ENCODE results near the gene EVL. TPM values are rescaled to one million over a fixed set of nuclear protein-coding genes. Genes with fewer than 3 reads are reported as not detected.

EVL gene
- total RNA-seq, 4 donors from 2014 or later: 42.6 to 94.6 (median 59.8) TPM

DNA sequence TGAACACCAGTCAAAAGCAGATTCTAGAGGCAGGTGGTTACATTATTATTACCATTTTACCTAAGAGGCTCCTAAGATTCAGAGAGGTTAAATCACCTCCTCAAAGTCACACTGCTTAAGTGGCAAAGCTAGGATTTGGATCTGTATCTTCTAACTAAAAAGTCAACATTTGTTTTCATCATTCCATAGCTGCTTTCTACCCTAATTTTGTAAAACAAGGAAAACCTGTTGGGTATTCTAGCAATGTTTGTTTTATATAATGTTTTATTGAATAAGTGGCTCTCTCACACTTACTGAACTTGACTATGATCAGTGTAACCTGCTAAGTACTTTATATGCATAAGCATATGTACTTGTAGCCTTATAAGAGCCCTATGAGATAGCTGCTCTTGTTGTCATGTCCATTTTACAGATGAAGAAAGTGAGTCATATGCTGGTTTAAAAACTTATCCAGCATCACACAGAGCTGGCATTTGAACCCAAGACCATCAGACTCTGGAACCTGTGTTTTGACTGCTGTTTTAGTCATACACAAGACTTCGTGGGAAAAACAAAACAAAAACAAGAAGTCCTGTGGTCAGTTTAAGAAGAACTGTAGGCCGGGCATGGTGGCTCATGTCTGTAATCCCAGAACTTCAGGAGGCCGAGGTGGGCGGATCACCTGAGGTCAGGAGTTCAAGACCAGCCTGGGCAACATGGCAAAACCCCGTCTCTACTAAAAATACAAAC, 31.7 kb upstream of the EVL start:
- TF ChIP-seq POLR2A (IDR thresholded peaks at IDR 0.05): no peak
- H3K27me3 ChIP-seq: no peaks in the 10 kb centered on the region
- no peak for DNase-seq (ENCODE audit: low spot score in 2 of 2)
- 78 to 83% methylated on average over 5 of the region's 5 CpGs for WGBS, 2 donors
- H3K36me3 ChIP-seq: no peaks in the 10 kb centered on the region
- H3K4me1 ChIP-seq: peaks cover 0 to 34% (median 15%) of the 10 kb centered on the region in 4 donors
- no peaks in the 10 kb centered on the region for H3K9me3 ChIP-seq
- H3K4me3 ChIP-seq: no peak overlapping the region
- H3K27ac ChIP-seq: no peak overlapping the region

DNA sequence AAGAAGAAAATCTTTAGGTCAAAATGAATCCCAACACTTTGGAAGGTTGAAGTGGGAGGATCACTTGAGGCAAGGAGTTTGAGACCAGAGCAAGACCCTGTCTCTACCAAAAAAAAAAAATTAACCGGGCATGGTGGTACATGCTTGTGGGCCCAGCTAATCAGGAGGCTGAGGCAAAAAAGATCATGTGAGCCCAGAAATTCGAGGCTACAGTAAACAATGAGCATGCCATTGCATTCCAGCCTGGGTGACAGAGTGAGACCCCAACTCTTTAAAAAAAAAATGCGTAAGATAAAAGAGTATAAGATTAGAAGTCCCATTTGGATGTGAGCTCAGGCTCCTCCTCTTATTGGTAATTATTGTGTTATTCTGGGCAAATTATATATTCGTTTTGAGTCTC, 30.8 kb upstream of the EVL start:
- Histone ChIP-seq H3K9me3 (no peaks in the 10 kb centered on the region), H3K36me3 (no peaks in the 10 kb centered on the region), H3K27ac (no peak overlapping the region), H3K4me3 (no peak overlapping the region), H3K27me3 (no peaks in the 10 kb centered on the region), H3K4me1 (peaks cover 0 to 34% (median 15%) of the 10 kb centered on the region in 4 donors)
- DNase-seq (ENCODE audit: low spot score in 2 of 2): no peak
- 70 to 76% methylated on average over 4 of the region's 4 CpGs for WGBS, 2 donors
- TF ChIP-seq, protein P1, sequence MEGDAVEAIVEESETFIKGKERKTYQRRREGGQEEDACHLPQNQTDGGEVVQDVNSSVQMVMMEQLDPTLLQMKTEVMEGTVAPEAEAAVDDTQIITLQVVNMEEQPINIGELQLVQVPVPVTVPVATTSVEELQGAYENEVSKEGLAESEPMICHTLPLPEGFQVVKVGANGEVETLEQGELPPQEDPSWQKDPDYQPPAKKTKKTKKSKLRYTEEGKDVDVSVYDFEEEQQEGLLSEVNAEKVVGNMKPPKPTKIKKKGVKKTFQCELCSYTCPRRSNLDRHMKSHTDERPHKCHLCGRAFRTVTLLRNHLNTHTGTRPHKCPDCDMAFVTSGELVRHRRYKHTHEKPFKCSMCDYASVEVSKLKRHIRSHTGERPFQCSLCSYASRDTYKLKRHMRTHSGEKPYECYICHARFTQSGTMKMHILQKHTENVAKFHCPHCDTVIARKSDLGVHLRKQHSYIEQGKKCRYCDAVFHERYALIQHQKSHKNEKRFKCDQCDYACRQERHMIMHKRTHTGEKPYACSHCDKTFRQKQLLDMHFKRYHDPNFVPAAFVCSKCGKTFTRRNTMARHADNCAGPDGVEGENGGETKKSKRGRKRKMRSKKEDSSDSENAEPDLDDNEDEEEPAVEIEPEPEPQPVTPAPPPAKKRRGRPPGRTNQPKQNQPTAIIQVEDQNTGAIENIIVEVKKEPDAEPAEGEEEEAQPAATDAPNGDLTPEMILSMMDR (IDR thresholded peaks at IDR 0.05): no peak
- TF ChIP-seq POLR2A (IDR thresholded peaks at IDR 0.05): no peak

DNA sequence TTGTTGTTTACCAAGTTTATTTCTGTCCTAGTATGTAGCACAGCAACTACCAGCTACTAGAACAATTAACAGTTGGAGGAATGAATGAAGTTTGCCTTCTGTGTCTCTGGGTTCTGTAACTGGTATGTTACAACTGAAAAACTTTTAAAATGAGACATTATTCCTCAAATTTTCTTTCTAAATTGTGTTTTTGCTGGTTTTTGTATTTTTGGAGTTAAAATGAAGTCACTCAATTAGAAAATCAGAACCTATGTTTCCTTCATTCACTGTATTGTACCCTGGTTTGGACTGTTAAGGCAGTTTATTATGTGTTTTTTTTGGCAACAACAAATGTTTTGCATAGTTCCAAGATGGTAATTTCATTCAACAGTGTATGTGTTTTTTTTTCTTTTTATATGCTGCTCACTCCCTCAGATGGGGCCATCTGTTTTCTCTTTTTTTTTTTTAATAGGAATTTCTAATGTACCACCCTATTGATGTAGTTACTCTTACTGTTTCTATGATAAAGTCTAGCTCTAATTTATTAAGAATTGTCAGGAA, 30.2 kb upstream of the EVL start:
- no peak overlapping the region for H3K4me3 ChIP-seq
- H3K9me3 ChIP-seq: no peaks in the 10 kb centered on the region
- DNase-seq (ENCODE audit: low spot score in 2 of 2): no peak
- no peaks in the 10 kb centered on the region for H3K36me3 ChIP-seq
- H3K27ac ChIP-seq: no peak overlapping the region
- no peak for TF ChIP-seq EP300 (IDR thresholded peaks at IDR 0.05)
- no peak for TF ChIP-seq POLR2A (IDR thresholded peaks at IDR 0.05)
- TF ChIP-seq, protein P1 (IDR thresholded peaks at IDR 0.05): no peak
- peaks cover 0 to 29% (median 15%) of the 10 kb centered on the region in 4 donors for H3K4me1 ChIP-seq
- no peaks in the 10 kb centered on the region for H3K27me3 ChIP-seq

DNA sequence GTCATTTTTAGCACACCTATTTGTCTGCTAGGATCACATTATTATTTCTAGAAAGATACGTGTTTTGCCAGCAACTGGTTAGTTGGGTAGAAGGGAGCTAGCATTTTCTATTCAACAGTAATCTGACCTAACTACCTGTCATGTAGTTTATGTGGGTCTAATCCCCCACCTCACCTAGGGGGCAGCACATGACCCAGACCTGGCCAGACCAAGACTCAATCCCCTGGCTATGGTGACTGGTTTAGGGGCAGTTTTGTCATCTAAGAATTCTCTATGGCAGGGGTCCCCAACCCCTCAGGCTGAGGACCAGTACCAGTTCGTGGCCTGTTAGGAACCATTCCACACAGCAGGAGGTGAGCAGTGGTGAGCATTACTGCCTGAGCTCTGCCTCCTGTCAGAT, 29.5 kb upstream of the EVL start:
- no peaks in the 10 kb centered on the region for H3K9me3 ChIP-seq
- H3K4me3 ChIP-seq: no peak overlapping the region
- H3K4me1 ChIP-seq: peaks cover 0 to 23% (median 12%) of the 10 kb centered on the region in 4 donors
- H3K27me3 ChIP-seq: no peaks in the 10 kb centered on the region
- no peak for TF ChIP-seq POLR2A (IDR thresholded peaks at IDR 0.05)
- TF ChIP-seq, protein P1 (IDR thresholded peaks at IDR 0.05): no peak
- no peak for TF ChIP-seq EP300 (IDR thresholded peaks at IDR 0.05)
- no peak overlapping the region for H3K27ac ChIP-seq
- DNase-seq (ENCODE audit: low spot score in 2 of 2): no peak
- H3K36me3 ChIP-seq: no peaks in the 10 kb centered on the region
- WGBS, 2 donors: 89 to 94% methylated on average over 2 of the region's 2 CpGs

DNA sequence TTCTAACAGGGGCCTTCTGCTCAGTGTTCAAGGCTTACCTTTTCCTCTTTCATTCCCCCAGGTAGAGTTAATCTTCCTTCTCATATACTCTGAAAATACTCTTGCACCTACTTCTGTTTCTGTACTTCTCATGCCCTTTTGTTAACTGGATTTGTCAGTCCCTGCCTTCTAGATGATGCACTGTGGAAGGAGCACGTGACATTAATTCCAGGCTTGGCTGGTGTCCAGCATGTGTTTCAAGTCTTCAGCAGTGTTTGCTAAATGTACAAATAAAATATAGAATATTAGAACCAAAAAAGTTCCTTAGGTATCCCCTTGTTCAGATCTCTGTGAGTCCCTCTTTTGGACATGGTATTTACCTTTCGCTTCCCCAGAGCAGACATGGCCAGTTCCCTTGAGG, 27.9 kb upstream of the EVL start:
- Histone ChIP-seq H3K27ac (no peak overlapping the region), H3K27me3 (no peaks in the 10 kb centered on the region), H3K36me3 (no peaks in the 10 kb centered on the region), H3K4me1 (peaks cover 0 to 6% (median 2%) of the 10 kb centered on the region in 4 donors), H3K9me3 (no peaks in the 10 kb centered on the region), H3K4me3 (no peak overlapping the region)
- DNase-seq (ENCODE audit: low spot score in 2 of 2): no peak
- TF ChIP-seq POLR2A (IDR thresholded peaks at IDR 0.05) (no peak), EP300 (IDR thresholded peaks at IDR 0.05) (no peak)
- TF ChIP-seq, protein P1 (IDR thresholded peaks at IDR 0.05): no peak
- 57 to 63% methylated on average over 2 of the region's 2 CpGs for WGBS, 2 donors
